ENCODE measurements around the gene CAMK1D.

Gene CAMK1D

GRCh38 chr10:12500381-12501303 lies 151.3 kb downstream of the CAMK1D start:
- no peak for DNase-seq

DNA sequence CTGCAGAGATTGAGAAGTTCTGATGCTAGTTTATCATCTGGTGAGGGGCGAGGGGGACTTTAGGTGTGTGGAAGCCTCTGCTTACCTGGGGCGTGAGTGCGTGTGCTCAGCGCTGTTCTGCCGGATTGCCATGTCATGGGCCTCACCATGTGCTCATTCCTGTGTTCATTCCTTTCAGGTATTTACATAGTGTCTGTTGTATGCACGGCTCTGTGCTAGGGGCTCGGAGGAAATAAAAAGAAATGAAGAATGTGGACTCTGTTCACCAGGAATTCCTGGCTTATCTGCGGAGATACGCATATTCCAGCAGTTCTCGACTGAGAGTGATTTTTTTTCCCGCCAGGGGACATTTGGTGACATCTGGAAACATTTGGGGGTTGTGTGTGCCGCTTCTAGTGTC lies 152.0 kb downstream of the CAMK1D start:
- no peak for DNase-seq

DNA sequence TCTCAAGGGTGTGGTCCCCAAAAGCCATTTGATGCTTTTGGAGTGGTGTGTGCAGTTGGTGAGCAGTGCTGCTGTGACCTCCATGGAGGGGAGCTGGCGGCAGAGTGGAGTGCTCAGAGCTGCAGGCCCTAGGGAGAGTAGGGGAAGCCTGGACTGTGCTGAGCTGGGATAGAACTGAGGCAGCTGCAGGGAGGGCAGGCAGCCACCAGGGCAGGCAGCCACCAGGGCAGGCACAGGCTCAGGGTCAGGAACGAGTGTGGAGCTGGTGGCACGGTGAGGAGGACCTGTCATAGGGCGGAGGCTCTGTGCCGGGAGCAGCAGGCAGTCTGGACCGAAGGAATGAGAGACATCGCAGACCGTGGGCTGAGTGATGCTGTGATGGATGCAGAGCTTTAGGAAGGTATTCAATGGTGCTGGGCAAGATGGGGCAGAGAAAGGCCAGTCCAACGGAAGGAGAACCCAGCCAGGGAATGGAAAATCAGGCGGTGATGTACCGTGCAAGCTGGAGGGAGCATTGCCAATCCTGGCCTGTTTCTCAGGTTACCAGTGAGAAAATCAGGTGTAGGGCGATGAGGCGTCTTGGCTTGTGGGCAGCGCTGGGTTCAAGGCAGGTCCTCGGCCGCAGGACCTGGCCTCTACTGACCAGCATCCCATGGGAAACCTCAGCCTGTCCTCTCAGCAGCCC lies 152.6 kb downstream of the CAMK1D start:
- DNase-seq = no peak

DNA sequence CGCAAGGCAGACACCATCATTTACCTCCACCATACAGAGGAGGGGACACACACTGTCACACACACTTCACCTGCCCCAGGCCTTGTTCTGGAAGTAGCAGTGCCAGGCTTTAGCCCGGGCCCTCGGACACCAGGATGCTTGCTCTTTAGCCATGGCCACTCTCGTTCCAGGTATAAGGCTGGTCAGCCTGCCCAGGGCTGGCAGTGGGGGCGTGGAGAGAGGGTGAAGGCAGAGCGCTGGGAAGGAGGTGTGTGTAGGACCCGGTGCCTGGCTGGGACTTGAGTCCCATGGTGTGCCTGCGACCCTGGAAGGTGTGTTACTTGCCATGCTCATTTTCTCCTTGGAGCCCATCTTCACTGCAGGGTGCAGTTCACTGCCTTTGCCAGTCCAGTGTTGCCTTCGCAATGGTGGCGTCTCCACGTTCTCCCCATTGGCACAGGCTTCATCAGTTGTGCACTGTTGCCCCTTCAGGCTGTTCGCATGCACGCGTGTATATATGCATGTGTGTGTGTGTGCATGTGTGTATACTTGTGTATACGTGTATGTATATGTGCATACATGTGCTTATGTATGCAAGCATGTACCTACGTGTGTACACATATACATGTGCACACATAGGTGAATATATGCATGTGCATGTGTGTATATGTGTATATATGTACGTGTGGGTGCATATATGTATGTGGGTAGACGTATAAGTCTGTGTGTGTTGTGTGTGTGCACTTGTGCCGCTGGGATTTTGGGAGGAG lies 153.4 kb downstream of the CAMK1D start:
- no peak for DNase-seq

- DNase-seq = no peak
Observed at GRCh38 chr10:12503311-12503710, 154.0 kb downstream of the CAMK1D start.

DNA sequence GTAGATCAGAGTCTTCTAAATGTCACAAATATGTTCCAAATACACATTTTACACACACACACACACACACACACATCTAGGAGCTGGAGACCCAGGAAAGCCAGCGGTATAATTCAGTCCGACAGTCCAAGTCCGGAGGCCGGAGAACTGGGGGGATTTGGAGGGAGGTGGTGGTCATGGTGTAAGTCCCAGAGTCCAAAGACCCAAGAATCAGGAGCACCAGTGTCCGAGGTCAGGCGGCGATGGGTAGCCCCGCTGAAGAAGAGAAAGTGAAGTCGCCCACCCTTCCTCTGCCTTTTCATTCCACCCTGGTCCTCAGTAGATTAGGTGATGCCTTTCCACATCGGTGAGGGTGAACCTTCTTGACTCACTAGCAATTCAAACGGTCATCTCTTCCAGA lies 154.8 kb downstream of the CAMK1D start:
- no peak for DNase-seq

DNA sequence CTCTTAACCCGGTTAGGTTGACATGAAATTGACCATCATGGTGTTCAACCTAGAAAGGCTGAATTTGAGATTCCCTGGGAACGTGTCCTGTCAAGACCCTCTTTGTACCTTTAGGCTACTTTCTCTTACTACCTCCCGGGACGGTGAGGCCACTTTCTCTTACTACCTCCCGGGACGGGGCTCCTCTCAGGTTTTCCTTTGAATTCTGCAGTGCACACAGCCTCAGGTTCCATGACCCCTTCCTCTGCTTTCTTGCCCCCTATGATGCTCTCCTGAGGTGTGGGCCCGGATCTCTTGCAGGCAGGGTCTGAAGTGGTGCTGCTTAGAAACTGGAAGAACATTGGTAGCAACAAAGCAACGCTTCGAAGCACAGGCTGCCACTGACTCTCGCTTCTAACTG lies 155.3 kb downstream of the CAMK1D start:
- DNase-seq = no peak

DNA sequence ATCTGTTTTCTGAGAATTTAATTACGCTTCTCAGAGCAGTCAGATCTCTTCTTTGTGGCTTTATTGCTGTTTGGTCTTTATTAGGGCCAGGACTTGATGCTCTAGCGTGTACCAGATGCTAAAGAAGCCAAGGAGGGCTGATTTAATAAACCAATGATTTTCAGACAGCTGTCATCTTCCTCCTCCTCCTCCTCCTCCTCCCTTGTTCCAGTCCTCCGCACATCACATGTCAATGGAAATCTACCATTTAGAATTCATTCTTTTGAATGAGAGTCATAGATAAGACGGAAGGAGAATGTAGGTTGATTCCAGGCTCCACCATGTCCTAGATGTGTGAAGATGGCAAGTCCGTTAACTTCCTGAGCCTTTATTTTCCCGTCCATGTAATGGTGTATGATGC lies 156.3 kb downstream of the CAMK1D start:
- DNase-seq = no peak

GRCh38 chr10:12507165-12507850 lies 158.0 kb downstream of the CAMK1D start:
- no peak for DNase-seq

GRCh38 chr10:12508165-12508564 lies 158.8 kb downstream of the CAMK1D start:
- no peak for DNase-seq

GRCh38 chr10:12509016-12509793 lies 159.9 kb downstream of the CAMK1D start:
- DNase-seq = peak; percentile 38

- DNase-seq = peak; percentile 16
Observed at GRCh38 chr10:12509794-12510100, 160.4 kb downstream of the CAMK1D start.

DNA sequence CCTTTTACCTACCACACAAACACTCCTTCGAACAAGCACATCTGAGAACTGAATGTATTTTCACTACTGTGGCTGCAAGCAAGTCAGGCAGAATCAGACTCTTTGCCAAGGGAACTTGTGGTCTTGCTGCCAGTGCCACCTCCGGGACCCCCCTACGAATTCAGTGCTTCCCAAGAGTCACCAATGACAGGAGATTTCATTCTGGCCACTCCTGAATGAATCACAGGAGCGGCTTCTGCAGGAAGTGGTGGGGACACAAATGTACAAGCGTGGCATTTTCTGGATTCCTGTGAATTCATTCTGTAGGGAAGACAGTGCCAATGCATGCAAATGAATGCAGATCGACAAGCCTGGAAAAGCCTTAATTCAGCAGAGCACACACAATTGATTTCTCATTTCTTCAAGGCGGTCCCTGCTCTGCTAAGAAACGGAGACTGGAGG lies 161.2 kb downstream of the CAMK1D start:
- no peak for DNase-seq

DNA sequence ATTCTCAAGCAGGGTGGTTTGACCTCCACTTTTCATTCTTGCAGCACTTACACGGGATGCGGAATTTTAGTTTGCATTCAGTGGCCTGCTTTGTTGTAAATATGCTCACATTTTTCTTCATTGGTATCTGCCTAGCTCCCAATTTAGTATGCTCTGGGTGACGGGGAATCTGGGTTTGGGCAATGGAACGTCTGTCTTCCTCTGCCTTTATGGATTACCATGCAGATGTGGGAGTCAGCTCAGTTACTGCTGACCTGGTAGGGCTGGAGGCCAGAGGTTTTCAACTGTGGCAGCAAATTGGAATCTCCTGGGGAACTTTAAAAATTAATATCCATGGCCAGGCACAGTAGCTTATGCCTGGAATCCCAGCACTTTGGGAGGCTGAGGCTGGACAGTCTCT lies 161.6 kb downstream of the CAMK1D start:
- no peak for DNase-seq

DNA sequence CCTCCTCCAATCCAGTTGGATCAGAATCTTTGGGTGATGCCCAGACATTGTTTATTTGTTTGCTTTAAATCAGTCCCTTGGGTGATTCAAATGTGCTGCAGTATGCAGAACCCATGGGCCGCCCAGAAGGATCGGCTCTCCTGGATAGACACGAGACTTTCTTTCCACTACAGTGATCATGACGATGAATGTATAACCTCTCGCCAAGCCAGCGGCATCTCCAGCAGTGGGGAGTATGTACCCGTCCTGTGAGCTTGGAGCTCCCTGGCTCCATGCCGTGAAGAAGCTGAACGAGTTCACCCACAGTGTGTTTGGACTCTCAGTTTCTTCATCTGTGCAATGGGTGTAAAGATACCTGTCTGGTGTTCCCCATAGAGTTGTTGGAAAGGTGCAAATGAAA lies 162.3 kb downstream of the CAMK1D start:
- DNase-seq = no peak

DNA sequence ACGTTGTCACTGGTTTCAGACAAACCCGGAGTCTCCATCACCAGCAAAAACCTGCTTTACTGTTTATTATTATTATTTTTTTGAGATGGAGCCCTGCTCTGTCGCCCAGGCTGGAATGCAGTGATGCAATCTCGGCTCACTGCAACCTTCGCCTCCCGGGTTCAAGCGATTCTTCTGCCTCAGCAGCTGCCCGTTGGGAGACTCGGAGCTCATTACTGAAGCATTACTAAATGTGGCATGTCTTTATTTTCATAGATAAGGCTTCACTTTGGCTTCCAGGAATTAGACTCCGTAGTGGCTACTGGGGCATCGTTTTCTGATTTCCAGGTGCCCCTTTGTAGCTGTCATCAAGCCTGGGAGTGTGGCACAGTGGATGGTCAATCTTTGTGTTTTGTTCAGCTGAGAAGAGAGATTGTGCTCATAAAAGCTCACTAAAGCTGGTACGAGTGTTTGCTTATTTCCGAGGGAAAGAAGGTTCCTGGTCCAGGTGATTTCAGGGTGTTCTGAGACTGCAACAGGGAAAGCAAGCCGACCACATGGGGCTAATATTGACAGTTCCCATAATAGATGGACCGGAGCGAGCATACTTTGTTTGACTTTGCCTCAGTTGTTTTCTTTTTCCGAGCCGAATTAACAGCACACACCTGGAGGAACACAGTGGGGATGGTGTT lies 163.1 kb downstream of the CAMK1D start:
- DNase-seq = no peak

DNA sequence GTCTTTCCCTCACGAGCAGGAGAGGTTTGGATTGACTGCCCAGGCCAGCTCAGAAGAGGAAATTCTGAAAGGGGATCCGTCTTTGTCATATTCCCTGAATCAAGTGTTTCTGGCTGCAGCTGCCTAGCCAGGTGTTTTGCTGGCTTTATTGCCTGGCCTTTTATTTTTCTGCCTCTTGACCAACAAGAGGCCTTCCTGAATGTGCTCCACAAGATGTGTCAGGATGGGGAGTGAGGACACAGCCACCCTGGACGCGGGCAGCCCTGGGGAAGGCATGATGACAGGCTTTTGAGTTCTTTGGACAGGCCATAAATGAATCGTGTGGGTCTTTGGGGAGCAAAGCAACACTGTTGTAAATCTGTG lies 163.6 kb downstream of the CAMK1D start:
- DNase-seq = no peak

GRCh38 chr10:12513775-12514673 lies 164.7 kb downstream of the CAMK1D start:
- no peak for DNase-seq

DNA sequence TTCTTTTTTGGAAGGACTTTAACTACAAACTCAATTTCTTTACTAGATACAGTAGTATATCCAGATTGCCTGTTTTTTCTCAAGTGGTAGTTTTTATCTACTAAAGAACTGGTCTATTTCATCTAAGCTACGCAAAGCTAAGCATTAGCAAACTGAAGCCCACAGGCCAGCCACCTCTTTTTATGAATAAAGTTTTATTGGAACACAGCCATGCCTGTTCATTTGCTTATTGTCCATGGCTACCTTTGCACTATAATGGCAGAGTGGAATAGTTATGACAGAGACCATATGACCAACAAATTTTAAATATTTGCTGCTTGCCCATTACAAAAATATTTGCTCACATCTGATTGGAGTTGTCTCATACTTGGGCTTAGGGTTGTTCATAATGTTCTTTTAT lies 168.7 kb downstream of the CAMK1D start:
- DNase-seq = no peak

DNA sequence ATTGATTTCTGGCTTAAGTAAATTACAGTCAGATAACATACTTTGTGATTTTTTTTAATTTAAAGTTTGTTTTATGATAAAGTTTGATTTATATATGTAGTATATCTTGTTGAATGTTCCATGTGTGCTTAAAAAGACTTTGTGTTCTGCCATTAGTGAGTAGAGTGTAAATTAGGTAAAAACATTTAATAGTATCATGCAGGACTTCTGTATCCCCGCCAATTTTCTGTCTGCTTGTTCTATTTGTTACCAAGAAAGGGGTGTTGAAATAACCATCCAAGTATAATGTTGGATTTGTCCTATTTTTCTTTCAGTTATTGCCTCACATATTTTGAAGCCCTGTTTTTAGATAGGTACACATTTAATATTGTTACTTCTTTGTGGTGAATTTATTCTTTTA lies 172.1 kb downstream of the CAMK1D start:
- no peak for DNase-seq

DNA sequence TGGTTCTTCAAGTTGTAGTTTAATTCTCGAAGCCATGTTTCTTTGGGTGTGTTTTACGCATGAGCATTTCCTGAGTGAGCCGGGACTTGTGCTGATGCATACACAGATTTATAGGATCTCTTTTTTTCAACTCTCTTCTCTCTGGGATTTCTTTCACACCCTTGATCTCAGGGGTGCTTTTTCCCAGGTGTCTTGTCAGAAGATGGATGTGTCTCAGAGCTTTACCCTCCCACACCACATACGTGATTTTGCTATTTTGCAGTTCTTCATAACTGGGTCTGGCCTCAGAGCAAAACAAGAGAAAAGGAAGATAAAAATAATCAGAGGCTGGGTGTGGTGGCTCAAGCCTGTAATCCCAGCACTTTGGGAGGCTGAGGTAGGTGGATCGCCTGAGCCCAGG lies 177.0 kb downstream of the CAMK1D start:
- DNase-seq = no peak
